ENCODE results near the gene PNPLA2. TPM values are rescaled to one million over a fixed set of nuclear protein-coding genes. Genes with fewer than 3 reads are reported as not detected.

PNPLA2 gene
- total RNA-seq, 1 experiment from 2014 or later = 66.5 TPM

DNA sequence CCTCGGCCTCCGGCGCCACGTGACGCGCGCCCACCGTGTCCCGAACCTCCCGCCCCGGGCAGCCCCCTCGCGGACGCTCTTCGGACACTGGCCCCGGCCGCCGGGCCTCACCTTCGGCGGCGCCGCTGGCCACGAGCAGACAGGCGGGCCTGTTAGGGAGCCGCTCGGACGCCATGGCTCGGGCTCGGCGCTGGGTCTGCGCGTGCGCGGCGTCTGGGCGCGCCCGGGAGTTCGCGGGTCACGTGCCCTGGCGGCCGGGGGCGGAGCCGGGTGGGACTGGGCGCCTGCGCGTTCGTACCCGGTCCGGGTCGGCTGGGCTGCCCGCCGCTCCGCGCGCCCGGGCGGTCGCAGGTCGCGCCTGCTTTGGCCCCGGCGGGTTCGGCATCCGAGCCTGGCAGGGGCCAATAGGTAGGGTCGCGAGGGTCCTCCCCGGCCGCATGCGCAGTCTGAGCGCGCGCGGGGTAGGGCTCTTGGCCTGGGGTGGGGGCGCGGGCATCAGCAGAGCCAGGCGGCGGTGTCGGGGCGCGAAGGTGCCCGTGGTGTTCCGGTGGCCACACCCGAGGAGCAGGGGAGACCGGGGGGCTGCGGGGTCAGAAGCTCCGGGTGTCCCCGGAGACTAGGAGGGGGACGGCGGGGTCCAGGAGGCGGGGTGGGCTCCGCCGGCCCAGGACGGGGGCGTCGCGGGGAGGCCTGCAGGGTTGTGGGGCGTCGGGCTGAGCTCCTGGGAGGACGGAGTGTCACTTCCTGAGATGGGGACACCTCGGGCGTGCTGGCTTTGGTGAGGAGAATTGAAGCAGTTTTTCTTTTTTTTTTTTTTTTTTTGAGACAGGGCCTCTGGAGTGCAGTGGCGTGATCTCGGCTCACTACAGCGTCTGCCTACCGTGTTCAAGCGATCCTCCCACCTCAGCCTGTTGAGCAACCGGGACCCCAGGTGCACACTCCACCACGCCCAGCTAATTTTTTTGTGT is 41.1 kb upstream of the PNPLA2 start, which contains the start of gene GATD1 (continued):
- TF ChIP-seq E2F1 (CRISPR knock-in tag; IDR thresholded peaks at IDR 0.05) = no peak
- TF ChIP-seq ZNF138 (CRISPR knock-in tag; conservative IDR thresholded peaks at IDR 0.05) = 0 out of 2 replicates have a peak, but pooled peaks have one; percentile 36
- TF ChIP-seq, protein P1, sequence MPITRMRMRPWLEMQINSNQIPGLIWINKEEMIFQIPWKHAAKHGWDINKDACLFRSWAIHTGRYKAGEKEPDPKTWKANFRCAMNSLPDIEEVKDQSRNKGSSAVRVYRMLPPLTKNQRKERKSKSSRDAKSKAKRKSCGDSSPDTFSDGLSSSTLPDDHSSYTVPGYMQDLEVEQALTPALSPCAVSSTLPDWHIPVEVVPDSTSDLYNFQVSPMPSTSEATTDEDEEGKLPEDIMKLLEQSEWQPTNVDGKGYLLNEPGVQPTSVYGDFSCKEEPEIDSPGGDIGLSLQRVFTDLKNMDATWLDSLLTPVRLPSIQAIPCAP (CRISPR knock-in tag; IDR thresholded peaks at IDR 0.05) = no peak; the same call in 1 of the 2 replicates
- no peak for TF ChIP-seq ZNF219 (CRISPR knock-in tag; IDR thresholded peaks at IDR 0.05; ENCODE audit: borderline replicate concordance)
- TF ChIP-seq NR3C1 (CRISPR knock-in tag; conservative IDR thresholded peaks at IDR 0.05; ENCODE audit: low read depth) = no peak
- TF ChIP-seq ZNF512 (CRISPR knock-in tag; IDR thresholded peaks at IDR 0.05; ENCODE audit: borderline replicate concordance) = no peak
- TF ChIP-seq GTF2I (CRISPR knock-in tag; conservative IDR thresholded peaks at IDR 0.05) = no peak
- peak; percentile 80 for TF ChIP-seq CREM (CRISPR knock-in tag; IDR thresholded peaks at IDR 0.05)
- TF ChIP-seq ZNF317 (CRISPR knock-in tag; IDR thresholded peaks at IDR 0.05; ENCODE audit: borderline replicate concordance, low read depth) = no peak
- no peak for TF ChIP-seq ZNF281 (CRISPR knock-in tag; IDR thresholded peaks at IDR 0.05)
- peak; percentile 4; the same call in 1 of the 2 replicates for TF ChIP-seq GABPB1 (CRISPR knock-in tag; IDR thresholded peaks at IDR 0.05)
- TF ChIP-seq PRDM15 (CRISPR knock-in tag; IDR thresholded peaks at IDR 0.05) = no peak
- no peak for TF ChIP-seq ZNF671 (CRISPR knock-in tag; IDR thresholded peaks at IDR 0.05)
- TF ChIP-seq, protein P2, sequence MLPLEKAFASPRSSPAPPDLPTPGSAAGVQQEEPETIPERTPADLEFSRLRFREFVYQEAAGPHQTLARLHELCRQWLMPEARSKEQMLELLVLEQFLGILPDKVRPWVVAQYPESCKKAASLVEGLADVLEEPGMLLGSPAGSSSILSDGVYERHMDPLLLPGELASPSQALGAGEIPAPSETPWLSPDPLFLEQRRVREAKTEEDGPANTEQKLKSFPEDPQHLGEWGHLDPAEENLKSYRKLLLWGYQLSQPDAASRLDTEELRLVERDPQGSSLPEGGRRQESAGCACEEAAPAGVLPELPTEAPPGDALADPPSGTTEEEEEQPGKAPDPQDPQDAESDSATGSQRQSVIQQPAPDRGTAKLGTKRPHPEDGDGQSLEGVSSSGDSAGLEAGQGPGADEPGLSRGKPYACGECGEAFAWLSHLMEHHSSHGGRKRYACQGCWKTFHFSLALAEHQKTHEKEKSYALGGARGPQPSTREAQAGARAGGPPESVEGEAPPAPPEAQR (CRISPR knock-in tag; IDR thresholded peaks at IDR 0.05) = no peak
- no peak for TF ChIP-seq CDX4 (CRISPR knock-in tag; IDR thresholded peaks at IDR 0.05; ENCODE audit: borderline replicate concordance)
- TF ChIP-seq ATF1 (CRISPR knock-in tag; IDR thresholded peaks at IDR 0.05) = peak; percentile 65
- TF ChIP-seq MXD4 (CRISPR knock-in tag; IDR thresholded peaks at IDR 0.05; ENCODE audit: borderline replicate concordance) = no peak
- TF ChIP-seq IRF2 (CRISPR knock-in tag; IDR thresholded peaks at IDR 0.05; ENCODE audit: borderline replicate concordance, low read depth) = no peak
- TF ChIP-seq, protein P3, sequence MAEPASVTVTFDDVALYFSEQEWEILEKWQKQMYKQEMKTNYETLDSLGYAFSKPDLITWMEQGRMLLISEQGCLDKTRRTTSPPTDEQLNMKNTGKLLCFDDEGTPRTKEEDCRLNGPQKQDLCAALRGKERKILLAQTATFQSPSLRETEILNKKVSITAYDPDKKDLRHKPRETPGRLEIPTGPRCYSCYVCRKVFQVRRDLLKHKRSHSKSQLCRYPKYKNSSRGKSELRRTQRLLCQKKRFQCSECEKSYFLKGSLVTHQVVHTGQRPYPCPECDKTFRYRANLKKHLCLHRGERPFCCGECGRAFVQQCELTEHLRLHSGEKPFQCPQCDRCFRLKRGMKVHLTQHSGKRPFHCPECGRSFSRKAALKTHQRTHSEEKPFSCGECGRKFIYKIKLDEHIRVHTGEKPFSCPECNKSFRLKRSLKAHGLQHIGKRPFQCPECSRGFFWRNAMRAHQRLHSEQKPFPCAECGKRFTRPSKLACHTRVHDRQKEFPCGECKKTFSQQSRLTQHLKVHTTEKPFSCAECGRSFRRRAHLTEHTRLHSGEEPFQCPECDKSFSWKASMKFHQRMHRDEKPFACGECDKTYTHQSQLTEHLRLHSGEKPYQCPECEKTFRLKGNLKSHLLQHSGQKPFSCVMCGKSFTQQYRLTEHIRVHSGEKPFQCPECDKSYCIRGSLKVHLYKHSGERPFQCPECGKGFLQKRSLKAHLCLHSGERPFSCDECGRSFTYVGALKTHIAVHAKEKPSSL (CRISPR knock-in tag; conservative IDR thresholded peaks at IDR 0.05) = no peak
- TF ChIP-seq CREB1 (CRISPR knock-in tag; IDR thresholded peaks at IDR 0.05) = no peak
- TF ChIP-seq FOXK1 (CRISPR knock-in tag; IDR thresholded peaks at IDR 0.05) = no peak; the same call in 1 of the 2 replicates
